ENCODE results near the gene SOD2.

SOD2 gene

DNA sequence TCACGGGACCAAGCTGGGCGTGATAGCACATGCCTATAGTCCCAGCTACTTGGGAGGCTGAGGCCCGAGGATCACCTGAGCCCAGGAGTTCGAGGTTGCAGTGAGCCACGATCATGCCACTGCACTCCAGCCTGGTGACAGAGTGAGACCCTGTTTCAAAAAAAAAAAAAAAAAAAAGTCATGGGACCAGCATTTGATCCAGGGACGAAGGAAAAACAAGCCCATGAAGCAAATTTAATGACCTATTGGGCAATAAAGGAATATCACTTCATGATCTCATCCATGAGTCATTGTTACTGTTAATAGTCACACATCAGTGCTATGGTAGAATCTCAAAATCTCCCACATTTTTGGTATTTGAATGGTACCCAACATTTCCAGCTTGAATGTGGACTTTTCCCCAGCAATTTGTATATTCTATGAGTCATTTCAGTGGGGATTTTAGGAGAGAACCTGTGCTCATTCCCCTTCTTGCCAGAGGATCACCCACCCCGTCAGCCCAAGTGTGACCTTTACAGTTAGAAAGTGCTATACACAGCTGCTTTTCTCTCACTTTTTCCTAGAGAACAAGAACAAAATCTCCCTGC lies 8.5 kb upstream of the SOD2 start:
- DNase-seq (ENCODE audit: low spot score): no peak
- TF ChIP-seq, protein P1, sequence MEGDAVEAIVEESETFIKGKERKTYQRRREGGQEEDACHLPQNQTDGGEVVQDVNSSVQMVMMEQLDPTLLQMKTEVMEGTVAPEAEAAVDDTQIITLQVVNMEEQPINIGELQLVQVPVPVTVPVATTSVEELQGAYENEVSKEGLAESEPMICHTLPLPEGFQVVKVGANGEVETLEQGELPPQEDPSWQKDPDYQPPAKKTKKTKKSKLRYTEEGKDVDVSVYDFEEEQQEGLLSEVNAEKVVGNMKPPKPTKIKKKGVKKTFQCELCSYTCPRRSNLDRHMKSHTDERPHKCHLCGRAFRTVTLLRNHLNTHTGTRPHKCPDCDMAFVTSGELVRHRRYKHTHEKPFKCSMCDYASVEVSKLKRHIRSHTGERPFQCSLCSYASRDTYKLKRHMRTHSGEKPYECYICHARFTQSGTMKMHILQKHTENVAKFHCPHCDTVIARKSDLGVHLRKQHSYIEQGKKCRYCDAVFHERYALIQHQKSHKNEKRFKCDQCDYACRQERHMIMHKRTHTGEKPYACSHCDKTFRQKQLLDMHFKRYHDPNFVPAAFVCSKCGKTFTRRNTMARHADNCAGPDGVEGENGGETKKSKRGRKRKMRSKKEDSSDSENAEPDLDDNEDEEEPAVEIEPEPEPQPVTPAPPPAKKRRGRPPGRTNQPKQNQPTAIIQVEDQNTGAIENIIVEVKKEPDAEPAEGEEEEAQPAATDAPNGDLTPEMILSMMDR (IDR thresholded peaks at IDR 0.05; ENCODE audit: borderline replicate concordance, control extremely low read depth, extremely low read depth, insufficient read depth, missing control alignments): no peak

DNA sequence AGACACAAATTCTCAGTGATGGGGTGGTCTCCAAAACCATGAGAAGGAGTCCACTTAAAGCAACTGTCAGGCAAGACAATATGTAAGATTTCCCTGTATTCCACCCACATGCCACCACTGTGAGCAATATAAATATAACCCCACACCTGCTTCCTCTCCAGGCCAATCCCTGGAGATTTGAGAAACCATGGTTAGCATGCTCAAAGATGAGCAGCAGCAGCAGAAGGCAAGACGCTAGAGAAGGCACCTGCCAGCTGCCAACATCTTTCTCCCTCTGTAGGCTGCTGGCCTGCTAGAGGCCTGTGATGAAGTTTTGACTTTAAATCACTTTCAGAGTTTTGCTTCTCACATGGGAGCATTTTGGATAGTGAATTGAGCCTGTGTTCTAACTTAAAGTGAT lies 7.9 kb upstream of the SOD2 start:
- in situ Hi-C loops (cut with MboI; ENCODE audit: low sequenced_read_pairs, unreplicated experiment): no loop called here
- TF ChIP-seq, protein P1 (IDR thresholded peaks at IDR 0.05; ENCODE audit: borderline replicate concordance, control extremely low read depth, extremely low read depth, insufficient read depth, missing control alignments): no peak
- DNase-seq (ENCODE audit: low spot score): no peak

More for the DNA sequence above, 8.5 kb upstream of the SOD2 start:
- in situ Hi-C loops (cut with MboI; ENCODE audit: low sequenced_read_pairs, unreplicated experiment): no loop called here

DNA sequence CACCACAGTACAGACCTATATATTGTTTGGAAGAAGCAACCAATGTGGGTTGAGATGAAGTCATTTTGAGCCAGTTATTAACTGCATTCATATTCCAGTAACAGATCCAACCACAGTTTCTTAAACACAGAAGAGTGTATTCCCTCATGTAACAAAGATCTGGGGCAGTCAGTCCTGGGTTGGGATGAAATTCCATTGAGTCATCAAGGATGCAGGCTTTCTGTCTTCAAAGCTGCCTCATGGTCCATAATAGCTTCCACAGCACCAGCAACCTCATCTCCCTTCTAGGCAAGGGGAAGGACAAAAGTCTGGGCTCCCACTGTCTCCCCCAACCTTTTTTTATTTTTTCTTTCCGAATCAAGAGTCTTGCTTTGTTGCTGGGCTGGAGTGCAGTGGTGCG lies 2.9 kb upstream of the SOD2 start:
- in situ Hi-C loops (cut with MboI; ENCODE audit: low sequenced_read_pairs, unreplicated experiment): loop anchor here (25.0 kb wide), 1 partner anchor 766 kb away; no protein-coding TSS in a partner anchor
- TF ChIP-seq, protein P1 (IDR thresholded peaks at IDR 0.05; ENCODE audit: borderline replicate concordance, control extremely low read depth, extremely low read depth, insufficient read depth, missing control alignments): no peak
- DNase-seq (ENCODE audit: low spot score): no peak

DNA sequence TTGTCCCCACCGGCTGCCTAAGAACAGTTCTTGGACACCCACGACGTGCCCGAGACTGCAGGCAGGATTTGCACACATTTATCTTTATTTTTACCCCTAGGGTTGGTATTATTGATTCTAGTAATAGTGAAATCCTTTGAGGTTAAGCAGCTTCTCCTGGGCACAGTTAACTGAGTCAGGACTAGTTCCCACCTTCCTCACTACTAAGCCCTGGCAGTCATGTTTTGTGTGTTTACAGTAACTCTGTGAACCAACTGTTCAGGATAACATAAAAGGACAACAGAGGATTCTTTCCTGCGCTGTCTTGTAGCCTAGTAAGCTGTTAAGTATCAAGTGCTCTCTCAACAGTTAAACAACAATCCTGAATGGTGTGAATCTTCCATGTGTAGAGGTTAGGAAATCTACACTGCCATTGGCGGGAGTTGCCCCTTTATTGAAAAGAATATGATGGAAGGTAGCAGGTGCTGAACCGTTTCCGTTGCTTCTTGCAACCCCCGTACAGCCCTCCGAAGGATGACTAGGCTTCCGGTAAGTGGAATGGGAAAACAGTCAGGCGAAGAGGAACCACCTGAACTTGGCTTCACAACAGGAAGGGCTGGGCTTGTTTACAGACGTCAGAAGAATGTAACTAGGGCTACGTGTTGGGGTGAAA lies 979 bp upstream of the SOD2 start:
- in situ Hi-C loops (cut with MboI; ENCODE audit: low sequenced_read_pairs, unreplicated experiment): loop anchor here (25.0 kb wide), 1 partner anchor 768 kb away; no protein-coding TSS in a partner anchor
- TF ChIP-seq, protein P1 (IDR thresholded peaks at IDR 0.05; ENCODE audit: borderline replicate concordance, control extremely low read depth, extremely low read depth, insufficient read depth, missing control alignments): no peak
- DNase-seq (ENCODE audit: low spot score): peak; percentile 28

DNA sequence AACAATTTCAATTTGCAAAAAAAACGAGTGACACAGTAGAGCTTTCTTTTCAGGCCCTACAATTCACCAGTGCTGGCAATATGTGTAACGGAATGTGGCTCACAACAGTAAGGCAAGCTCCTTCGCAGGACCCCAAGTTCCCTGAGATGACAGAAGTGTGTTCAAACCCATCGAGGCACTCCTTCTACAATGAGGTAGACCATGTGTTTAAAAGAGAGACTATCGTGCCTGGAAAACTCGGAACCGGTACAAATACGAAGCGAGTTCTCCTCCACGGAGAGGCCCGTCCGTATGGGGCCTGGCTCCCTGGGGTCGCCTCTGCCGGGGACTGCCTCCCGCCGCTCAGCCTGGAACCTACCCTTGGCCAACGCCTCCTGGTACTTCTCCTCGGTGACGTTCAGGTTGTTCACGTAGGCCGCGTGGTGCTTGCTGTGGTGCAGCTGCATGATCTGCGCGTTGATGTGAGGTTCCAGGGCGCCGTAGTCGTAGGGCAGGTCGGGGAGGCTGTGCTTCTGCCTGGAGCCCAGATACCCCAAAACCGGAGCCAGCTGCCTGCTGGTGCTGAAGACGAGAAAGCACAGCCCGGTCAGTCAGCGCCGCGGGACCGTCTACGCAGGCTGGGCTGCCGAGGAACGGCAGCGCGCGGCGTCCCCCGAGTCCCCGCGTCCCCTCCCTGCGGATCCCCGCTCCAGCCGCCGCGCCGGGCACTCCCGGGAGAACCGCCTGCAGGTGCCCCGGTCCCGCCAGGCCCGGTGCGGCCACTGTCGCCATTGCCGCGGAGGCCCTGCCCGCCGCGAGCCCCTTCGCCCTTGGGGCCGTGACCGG lies 526 bp downstream of the SOD2 start:
- in situ Hi-C loops (cut with MboI; ENCODE audit: low sequenced_read_pairs, unreplicated experiment): loop anchor here (25.0 kb wide), 1 partner anchor 770 kb away; no protein-coding TSS in a partner anchor
- TF ChIP-seq, protein P1 (IDR thresholded peaks at IDR 0.05; ENCODE audit: borderline replicate concordance, control extremely low read depth, extremely low read depth, insufficient read depth, missing control alignments): no peak
- DNase-seq (ENCODE audit: low spot score): peak; percentile 70

DNA sequence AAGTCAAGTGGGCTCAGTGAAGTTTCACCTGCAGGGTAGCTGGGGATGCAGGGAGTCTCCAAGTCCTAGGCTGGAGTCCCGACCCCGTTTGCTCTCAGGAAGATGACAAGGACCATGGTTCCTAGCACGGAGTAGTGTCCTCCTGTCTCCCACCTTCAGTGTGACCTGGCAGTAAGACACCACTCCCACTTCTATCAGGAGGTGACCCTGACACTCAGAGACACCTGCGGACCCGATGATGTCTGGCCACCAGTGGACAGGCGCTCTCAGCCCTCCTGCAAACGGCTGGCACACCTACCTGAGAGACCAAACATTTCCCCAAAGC lies 1.1 kb downstream of the SOD2 start:
- TF ChIP-seq, protein P1 (IDR thresholded peaks at IDR 0.05; ENCODE audit: borderline replicate concordance, control extremely low read depth, extremely low read depth, insufficient read depth, missing control alignments): no peak
- DNase-seq (ENCODE audit: low spot score): peak; percentile 20
- in situ Hi-C loops (cut with MboI; ENCODE audit: low sequenced_read_pairs, unreplicated experiment): loop anchor here (25.0 kb wide), 1 partner anchor 770 kb away; no protein-coding TSS in a partner anchor
